ENCODE measurements around the gene PLCG2. TPM values are rescaled to one million over a fixed set of nuclear protein-coding genes. Genes with fewer than 3 reads are reported as not detected.

Gene PLCG2
- total and polyA plus RNA-seq, 2 of the 8 experiments (the other 6 are each of a cell fraction or from before 2014, with no cell fraction given) = 6.1 to 6.9 TPM

DNA sequence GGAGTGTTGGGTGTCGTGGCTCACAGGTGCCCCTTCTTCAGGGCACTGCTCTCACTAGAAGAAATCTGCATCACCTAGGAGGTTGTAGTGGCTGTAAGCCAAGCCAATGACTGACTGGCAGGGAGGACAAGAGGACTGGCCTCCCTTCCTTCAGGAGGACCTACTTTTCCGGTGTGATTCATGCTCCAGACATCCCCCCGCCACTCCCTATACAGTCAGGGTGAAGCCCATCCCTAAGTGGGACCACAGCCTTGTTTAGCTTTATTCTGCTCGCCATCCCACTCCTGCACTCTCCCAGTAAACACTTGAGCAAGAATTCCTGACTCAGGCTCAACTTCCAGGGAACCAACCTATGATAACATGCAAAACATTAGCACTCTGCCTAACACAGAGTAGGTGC lies 67.0 kb downstream of the PLCG2 start:
- FAIRE-seq (no peak), DNase-seq (ENCODE audit: low read depth in 1 of 2, low spot score in 2 of 2) (no peak)
- Histone ChIP-seq H3K79me2 (ENCODE audit: control insufficient read depth in 1 of 2, insufficient read depth in 2 of 2, low read length in 2 of 2) (no peaks in the 10 kb centered on the region), H3K23me2 (ENCODE audit: low read depth, low read length) (no peaks in the 10 kb centered on the region), H3K4me2 (ENCODE audit: insufficient read depth in 1 of 2, low read depth in 2 of 2, low read length in 2 of 2) (no peak overlapping the region), H3K9ac (replicated peaks in 1 of 4; ENCODE audit: extremely low read depth in 1 of 4, low read depth in 3 of 4, low read length in 3 of 4) (no peak overlapping the region), H2BK120ac (replicated peaks; ENCODE audit: low read depth, low read length) (no peak overlapping the region), H3K18ac (ENCODE audit: extremely low read depth, low read length) (no peak overlapping the region), H3K27me3 (replicated peaks in 1 of 4; ENCODE audit: control insufficient read depth in 3 of 4, extremely low read depth in 1 of 4, insufficient read depth in 3 of 4, low read length in 3 of 4) (no peaks in the 10 kb centered on the region), H4K5ac (ENCODE audit: insufficient read length, low read depth, low read length) (no peak overlapping the region), H2BK5ac (ENCODE audit: low read depth, low read length) (no peak overlapping the region), H3K27ac (ENCODE audit: low read depth, low read length) (no peak overlapping the region), H3K56ac (replicated peaks; ENCODE audit: insufficient read length, low read depth, low read length) (no peak overlapping the region), H2BK20ac (ENCODE audit: low read length) (no peak overlapping the region), H4K8ac (ENCODE audit: extremely low read depth, insufficient read depth, low read length) (no peak overlapping the region), H4K20me1 (replicated peaks in 1 of 2; ENCODE audit: control insufficient read depth in 1 of 2, insufficient read depth in 2 of 2, low read length in 2 of 2) (no peaks in the 10 kb centered on the region), H3K4ac (replicated peaks; ENCODE audit: insufficient read length, low read depth, low read length) (no peak overlapping the region), H3K36me3 (ENCODE audit: control insufficient read depth in 2 of 4, insufficient read depth in 4 of 4, low read length in 3 of 4) (no peaks in the 10 kb centered on the region), H2AFZ (ENCODE audit: low read length) (no peak overlapping the region), H3K79me1 (ENCODE audit: low read depth, low read length) (no peaks in the 10 kb centered on the region), H3K14ac (ENCODE audit: insufficient read length) (no peak overlapping the region), H3K4me3 (ENCODE audit: extremely low read depth in 1 of 4, insufficient read depth in 2 of 4, low read depth in 3 of 4, low read length in 4 of 4) (no peak overlapping the region), H3K9me3 (ENCODE audit: insufficient read depth in 2 of 2, low read depth in 1 of 2, low read length in 1 of 2) (no peaks in the 10 kb centered on the region), H3K4me1 (replicated peaks in 1 of 4; ENCODE audit: control insufficient read depth in 3 of 4, insufficient read depth in 4 of 4, low read length in 3 of 4) (peaks cover 0 to 8% (median 2%) of the 10 kb centered on the region in 4 experiments; a peak in 5 of 7 replicates), H3K23ac (ENCODE audit: insufficient read length) (no peak overlapping the region), H2AK5ac (ENCODE audit: low read depth, low read length) (no peak overlapping the region), H2BK15ac (ENCODE audit: low read length) (no peak overlapping the region), H2BK12ac (ENCODE audit: low read depth, low read length) (no peak overlapping the region), H4K91ac (replicated peaks; ENCODE audit: insufficient read length, low read length) (no peak overlapping the region)
- ChIA-PET CTCF (ENCODE audit: partially characterized antibody) (interaction anchor here (0.9 to 3.0 kb wide), 5 partner anchors 10 to 79 kb away, joined by 3 to 20 read pairs (median 4); no protein-coding TSS in a partner anchor), POLR2A (ENCODE audit: partially characterized antibody) (interaction anchor here (1.8 kb wide), 1 partner anchor 13 kb away, joined by 4 read pairs; no protein-coding TSS in a partner anchor)
- TF ChIP-seq CBX8 (IDR thresholded peaks at IDR 0.05; ENCODE audit: borderline replicate concordance, low read depth, low read length) = no peak
- WGBS, 2 experiments (ENCODE audit: extremely low coverage in 1 of 2, insufficient coverage in 1 of 2, insufficient read length in 1 of 2, insufficient replicate concordance in 2 of 2, low coverage in 1 of 2, low lambda C conversion rate in 2 of 2, missing lambda C conversion rate in 1 of 2) = 92% methylated on average over 4 of the region's 4 CpGs; no CpG with 5 or more reads in 1 of the 2 experiments
